ENCODE results near the gene CORO1C.

CORO1C gene

DNA sequence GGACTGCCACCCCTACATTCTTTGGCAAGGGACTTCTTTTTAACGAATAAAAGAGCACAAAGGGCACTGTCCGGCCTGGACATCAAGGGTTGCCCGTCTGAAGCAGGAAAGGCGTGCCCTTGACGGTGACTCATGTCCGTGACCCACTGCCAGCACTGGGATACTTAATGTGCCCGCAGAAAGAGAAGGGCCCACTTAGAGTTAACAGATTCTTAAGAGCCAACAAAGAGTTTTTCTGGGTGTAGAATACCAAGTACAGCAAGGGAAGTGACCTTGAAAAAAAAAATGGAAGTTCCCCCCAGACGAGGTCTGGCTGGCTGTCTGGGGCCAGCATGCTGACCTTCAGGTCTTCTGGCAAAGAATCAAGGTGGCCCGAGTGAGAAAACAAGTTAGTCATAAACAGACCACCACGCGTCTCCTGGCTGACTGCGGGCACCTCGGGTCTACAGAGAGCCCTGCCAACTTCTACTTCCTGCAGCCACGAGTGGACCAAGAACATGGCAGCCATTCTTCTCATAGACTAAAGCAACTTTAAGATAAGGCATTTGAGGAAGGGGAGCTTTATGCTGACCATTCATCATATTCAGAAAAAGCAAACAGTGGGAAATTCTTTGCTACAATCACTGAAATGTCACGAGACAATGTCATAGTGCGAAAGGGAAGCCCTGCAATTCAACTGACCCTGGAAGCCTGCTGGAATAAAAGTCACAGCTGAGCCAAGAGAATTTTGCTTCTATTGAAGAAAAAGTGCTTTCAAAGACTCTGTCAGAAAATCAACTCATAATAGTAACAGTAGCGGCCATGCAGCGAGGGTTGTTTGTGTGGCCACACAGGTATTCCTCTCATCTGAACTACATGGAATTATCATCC is 87.1 kb downstream of the CORO1C start:
- no peak for TF ChIP-seq CTCF (IDR thresholded peaks at IDR 0.05)
- Mint-ChIP-seq H3K4me3 (no peak overlapping the region), H3K4me1 (peaks cover 32% of the 10 kb centered on the region), H3K27ac (peak overlapping the region; percentile 15), H3K36me3 (ENCODE audit: low read depth) (peaks cover 36% of the 10 kb centered on the region), H3K9me3 (no peaks in the 10 kb centered on the region), H3K27me3 (ENCODE audit: low read depth, poor library complexity) (peaks cover 3% of the 10 kb centered on the region)
- DNase-seq, result no peak

DNA sequence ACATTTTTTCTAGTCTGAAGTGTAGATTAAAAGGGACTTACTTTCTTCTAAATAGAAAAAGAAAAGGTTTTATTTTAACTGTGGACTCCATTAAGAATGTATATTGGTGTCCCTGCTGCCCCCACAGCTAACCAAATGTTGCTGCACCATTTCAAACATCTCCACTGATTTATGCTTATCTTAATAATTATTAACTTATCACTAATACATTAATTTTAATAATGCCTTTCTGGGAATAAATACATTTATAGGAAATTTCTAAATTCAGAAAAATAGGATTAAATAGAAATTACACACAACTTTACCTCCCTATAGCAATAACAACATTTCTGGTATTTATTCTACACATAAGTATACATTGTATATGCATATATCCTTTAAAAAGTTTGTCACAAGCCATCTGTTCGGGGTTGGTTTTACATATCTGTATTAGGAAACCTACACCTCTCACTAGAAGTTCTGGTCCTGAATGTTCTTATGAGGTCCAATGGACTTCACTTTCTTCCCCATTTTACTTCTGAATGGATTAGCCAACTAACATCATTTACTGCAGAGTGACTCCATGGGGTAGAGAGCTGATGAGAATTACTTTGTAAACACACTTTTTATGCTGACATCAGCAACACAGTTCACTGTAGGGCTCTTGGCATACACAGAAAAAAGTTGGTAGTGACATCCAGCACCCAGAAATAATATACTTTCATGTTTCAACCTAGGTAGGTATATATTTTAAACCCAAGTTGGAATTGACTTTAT is 88.2 kb downstream of the CORO1C start:
- no peaks in the 10 kb centered on the region for H3K9me3 Mint-ChIP-seq
- H3K4me1 Mint-ChIP-seq, result peaks cover 43% of the 10 kb centered on the region
- no peak for DNase-seq
- no peak overlapping the region for H3K27ac Mint-ChIP-seq
- TF ChIP-seq CTCF (IDR thresholded peaks at IDR 0.05), result no peak
- peaks cover 27% of the 10 kb centered on the region for H3K36me3 Mint-ChIP-seq (ENCODE audit: low read depth)
- peaks cover 3% of the 10 kb centered on the region for H3K27me3 Mint-ChIP-seq (ENCODE audit: low read depth, poor library complexity)
- no peak overlapping the region for H3K4me3 Mint-ChIP-seq

DNA sequence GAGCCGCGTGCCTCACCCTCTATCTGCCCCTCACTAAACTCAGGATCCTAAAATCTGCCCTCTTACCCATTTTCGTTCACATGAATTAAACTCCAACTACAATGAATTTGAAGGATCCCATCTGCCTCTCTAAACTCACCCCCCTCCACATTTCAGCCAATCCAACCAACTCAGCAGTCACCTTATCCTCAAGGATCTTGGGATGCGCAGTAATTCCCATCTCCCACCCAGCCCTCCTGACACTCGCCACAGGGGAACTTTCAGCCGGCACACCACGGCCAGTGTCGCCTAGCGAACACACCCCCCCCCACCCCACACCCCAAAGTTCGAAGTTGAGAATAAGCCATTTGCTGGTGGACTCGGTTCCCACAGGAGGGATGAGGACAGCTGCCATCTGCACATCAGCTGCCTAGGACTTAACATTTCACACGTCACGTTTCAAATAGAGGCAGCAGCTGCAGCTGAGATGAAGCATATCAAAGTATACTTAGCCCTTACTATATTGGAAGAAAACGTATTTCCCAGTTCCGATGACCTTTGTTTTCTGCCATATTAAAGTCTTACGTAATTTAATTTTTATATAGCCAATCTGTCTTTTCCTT is 88.9 kb downstream of the CORO1C start:
- peaks cover 3% of the 10 kb centered on the region for H3K27me3 Mint-ChIP-seq (ENCODE audit: low read depth, poor library complexity)
- TF ChIP-seq CTCF (IDR thresholded peaks at IDR 0.05), result no peak
- no peak for DNase-seq
- no peak overlapping the region for H3K4me3 Mint-ChIP-seq
- H3K9me3 Mint-ChIP-seq, result no peaks in the 10 kb centered on the region
- peaks cover 20% of the 10 kb centered on the region for H3K36me3 Mint-ChIP-seq (ENCODE audit: low read depth)
- peaks cover 50% of the 10 kb centered on the region for H3K4me1 Mint-ChIP-seq
- H3K27ac Mint-ChIP-seq, result peak overlapping the region; percentile 93

GRCh38 chr12:108641446-108642268 is 89.7 kb downstream of the CORO1C start:
- Mint-ChIP-seq H3K4me3 (no peak overlapping the region), H3K27me3 (ENCODE audit: low read depth, poor library complexity) (peaks cover 3% of the 10 kb centered on the region), H3K9me3 (no peaks in the 10 kb centered on the region), H3K4me1 (peaks cover 56% of the 10 kb centered on the region), H3K27ac (peak overlapping the region; percentile 93), H3K36me3 (ENCODE audit: low read depth) (peaks cover 17% of the 10 kb centered on the region)
- TF ChIP-seq CTCF (IDR thresholded peaks at IDR 0.05), result no peak
- no peak for DNase-seq

DNA sequence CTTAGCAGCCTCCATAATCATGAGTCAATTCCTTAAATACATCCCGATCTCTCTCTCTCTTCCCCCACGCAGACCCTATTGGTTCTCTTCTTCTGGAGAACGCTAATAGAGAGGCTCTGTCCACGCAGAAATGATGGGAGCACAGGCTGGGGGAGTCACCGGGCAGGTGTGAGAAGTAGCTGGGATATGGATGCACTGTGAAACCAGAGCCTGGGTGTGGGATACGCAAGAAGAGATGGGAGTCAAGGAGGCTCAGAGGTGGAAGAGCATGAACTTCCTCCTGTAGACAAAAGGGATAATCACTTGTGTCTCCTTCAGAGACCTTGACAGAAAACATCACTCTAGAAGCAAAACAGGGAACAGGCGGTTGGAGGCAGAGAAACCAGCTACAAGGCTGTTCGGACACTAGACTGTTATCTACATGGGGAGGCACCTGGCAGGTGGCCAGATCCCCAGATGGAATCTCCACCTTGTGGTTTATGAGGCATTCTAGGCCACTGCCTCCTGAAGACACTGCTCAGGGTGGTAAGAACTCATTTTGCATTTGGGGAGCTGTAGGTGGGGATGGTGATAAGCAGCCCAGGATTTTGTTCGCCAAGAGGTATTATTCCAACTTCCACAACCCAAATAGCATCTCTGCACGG is 90.4 kb downstream of the CORO1C start:
- no peak for TF ChIP-seq CTCF (IDR thresholded peaks at IDR 0.05)
- peaks cover 60% of the 10 kb centered on the region for H3K4me1 Mint-ChIP-seq
- H3K4me3 Mint-ChIP-seq, result no peak overlapping the region
- peak overlapping the region; percentile 40 for H3K27ac Mint-ChIP-seq
- peaks cover 11% of the 10 kb centered on the region for H3K36me3 Mint-ChIP-seq (ENCODE audit: low read depth)
- no peak for DNase-seq
- no peaks in the 10 kb centered on the region for H3K9me3 Mint-ChIP-seq
- H3K27me3 Mint-ChIP-seq (ENCODE audit: low read depth, poor library complexity), result peaks cover under 1% of the 10 kb centered on the region

All from nephron progenitor cell (in vitro differentiated cells).